GM19395 (cell line): ENCODE data around the gene ACER3.
A peak's percentile ranks its signal among the peaks of the same experiment; 100 is the strongest.

Source experiments
- ATAC-seq: cut with Tn5 transposase; IDR thresholded peaks from one replicate; pipeline ENCODE4 v1.9.1; 2021; ENCODE audit warnings: mild to moderate bottlenecking, moderate library complexity; ENCODE audit not compliant: unreplicated experiment

The ACER3 gene

DNA sequence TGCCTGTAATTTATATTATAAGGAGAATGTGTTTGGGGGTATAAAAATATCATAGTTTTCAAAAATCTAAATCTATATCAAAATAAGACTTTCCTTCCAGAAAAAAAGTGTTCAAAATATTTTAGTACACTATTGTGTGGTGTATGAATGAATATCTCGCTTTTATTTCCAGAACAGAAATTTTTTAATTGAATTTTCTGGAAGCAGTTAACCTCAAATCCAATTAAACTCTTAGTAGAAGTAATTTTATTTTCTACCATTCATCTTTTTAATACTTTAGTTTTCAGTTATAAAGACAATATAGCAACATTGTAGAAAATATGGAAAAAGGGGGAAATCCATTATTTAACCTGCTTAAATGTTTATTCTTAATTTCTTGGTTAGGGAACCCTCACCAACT lies 58.7 kb downstream of the ACER3 start:
- ATAC-seq: no peak

DNA sequence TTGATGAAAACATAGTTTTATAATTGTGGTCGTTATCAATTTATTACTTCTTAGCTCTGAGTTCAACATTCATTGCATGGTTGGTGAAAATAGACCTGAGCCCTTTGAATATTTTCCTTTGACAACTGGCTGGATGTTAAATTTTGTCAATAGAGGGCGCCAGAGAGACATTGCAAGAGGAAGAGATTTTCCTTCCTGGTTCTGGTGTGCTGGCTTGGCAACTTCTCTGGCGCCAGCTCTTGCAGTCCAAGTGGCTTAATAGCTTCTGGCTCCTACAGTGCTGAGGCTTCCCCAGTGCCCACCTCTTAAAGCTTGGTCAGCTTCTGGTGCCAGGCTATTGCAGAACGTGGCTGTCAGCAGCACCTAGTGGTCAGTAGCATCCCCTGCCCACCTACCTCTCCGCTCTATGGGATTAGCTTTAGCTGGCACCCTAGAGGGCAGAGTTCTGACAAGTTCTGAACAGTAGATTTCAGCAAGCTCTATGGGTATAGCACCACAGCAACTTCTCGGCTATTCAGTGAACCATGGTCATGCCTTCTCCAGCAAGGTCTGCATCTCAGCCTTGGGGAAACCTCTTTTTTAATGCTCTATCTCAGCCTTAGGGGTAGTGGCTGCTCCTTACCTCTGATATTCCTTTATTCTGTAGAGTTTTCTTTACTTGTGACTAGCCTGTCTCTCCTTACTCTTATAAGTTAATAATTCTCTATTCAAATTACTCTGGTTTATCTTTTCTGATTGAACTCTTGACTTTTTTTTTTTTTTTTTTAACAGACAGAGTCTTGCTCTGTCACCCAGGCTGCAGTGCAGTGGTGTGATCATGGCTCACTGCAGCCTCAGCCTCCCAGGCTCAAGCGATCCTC lies 59.4 kb downstream of the ACER3 start:
- ATAC-seq: no peak

DNA sequence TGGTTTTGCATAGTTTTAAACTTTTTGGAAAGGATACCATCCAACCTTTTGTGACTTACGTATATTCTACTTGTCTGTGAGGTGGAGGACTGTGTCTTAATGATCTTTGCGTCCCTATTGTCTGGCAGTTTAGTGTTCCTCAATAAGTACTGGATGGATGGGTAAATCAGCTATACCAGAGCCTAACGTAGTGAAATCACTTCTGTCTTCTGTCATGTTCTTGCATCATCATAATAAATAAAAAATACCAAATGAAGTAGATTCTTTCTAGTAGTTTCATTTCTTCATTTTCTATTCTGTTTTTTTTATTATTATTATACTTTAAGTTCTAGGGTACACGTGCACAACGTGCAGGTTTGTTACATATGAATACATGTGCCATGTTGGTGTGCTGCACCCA lies 66.4 kb downstream of the ACER3 start:
- ATAC-seq: no peak

DNA sequence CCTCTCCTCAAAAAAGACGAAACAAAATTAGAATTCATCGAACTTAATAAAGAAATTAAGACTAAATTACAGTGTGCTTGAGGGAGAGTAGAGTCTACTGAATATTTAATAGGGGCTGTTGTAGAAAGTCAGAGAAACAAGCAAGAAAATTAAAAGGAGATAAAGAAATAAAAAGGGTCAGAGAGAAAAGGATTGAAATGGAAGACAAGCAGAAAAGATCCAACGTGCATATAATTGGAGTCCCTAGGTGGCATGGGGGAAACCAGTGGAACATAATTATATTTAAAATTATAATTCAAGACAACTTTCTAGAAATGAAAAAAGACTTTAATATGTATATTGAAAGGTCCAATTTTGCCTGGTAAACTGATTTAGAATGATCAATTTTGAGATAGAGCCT lies 74.3 kb downstream of the ACER3 start:
- no peak for ATAC-seq

DNA sequence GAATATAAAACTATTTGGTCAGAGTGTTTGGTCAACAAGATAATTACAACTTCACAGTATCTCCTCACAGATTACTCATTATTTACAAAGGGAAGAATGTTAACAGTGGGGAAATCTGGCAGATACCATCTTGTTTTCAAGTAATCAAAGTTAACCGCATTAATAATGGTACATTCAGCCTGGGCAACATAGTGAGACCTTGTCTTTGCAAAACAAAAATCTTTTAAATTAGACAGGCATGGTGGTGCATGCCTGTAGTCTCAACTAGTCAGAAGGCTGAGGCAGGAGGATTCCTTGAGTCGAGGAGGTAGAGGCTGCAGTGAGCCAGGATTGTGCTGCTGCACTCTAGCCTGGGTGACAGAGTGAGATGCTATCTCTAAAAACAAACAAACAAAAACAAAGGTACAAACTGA lies 78.5 kb downstream of the ACER3 start:
- ATAC-seq: no peak

- no peak for ATAC-seq
Observed at GRCh38 chr11:76944225-76944624, 83.5 kb downstream of the ACER3 start.

DNA sequence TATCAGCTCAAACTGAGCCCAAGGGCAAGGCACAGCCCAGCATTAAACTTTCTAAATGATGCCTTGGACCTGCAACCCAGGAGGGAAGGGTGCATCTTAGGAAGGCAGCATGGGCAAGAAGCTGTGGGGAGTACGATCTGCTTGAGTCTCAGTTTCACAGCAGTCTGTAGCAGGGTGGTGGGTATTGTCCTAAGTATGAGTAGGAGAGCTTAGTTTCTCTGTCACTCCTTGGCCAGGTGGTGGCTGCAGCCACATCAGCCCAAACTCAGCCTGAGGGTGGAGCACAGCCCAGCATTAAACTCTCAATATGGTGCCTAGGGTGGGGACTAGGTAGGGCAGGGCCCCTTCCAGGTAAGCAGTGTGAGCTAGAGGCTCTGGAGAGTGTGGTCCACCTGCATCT lies 85.5 kb downstream of the ACER3 start:
- no peak for ATAC-seq

DNA sequence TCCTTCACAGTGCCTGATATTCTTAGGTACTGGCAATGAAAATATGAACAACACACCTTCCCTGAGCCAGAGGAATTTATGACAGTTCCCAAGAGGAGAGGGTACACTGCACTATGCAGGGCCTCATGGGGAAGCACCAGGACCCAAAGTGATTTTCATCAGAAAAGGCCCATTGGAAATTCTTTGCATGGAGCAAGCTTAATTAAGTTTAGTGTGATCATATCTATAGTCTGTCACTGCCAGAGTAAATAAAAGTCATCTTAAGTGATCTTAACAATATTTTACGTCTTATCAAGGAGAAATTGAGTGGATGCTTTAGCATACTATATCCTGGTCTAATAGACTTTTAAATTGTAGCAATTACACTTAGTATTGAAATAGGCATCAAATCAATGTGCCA lies 86.5 kb downstream of the ACER3 start:
- no peak for ATAC-seq

DNA sequence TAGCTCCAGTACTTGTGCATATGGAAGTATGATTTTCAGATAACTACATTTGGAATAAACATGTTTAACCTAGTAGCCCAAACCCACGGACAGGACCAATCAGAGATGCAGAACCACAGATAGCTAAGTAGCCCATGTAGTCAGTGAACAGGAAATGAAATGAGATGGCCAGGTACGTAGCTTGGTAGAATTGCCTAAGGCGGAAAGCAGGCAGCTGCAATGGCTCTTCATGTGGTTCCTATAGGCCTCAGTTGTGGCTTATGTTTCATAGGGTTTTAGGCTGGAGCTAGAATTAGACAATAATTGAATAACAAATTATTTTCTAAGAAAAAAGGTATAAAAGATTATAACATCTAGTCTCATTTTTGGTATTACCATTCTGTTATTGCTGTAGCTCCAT lies 87.1 kb downstream of the ACER3 start:
- no peak for ATAC-seq

DNA sequence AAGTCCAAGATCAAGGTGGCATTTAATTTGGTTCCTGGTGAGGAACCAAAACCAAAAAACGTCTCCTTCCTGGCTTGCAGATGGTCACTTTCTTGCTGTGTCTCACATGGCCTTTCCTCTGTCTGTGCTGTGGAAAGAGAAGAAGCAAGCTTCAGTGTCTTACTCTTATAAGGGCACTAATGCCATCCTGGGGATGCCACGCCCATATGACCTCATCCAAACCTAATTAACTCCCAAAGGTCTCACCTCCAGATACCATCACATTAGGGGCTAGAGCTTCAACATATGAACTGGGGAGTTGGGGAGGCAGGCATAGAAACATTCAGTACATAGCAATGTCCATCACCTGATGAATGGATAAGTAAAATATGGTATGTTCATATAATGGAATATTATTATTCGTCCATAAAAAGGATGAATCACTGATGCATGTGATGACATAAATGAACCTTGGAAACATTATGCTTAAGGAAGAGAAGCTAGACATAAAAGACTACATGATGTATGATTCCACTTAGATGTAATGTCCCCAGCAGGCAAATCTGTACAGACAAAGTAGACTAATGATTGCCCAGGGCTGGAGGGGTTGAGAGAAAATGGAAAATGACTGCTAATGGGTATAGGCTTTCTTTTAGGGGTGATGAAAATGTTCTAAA lies 94.9 kb downstream of the ACER3 start:
- no peak for ATAC-seq

DNA sequence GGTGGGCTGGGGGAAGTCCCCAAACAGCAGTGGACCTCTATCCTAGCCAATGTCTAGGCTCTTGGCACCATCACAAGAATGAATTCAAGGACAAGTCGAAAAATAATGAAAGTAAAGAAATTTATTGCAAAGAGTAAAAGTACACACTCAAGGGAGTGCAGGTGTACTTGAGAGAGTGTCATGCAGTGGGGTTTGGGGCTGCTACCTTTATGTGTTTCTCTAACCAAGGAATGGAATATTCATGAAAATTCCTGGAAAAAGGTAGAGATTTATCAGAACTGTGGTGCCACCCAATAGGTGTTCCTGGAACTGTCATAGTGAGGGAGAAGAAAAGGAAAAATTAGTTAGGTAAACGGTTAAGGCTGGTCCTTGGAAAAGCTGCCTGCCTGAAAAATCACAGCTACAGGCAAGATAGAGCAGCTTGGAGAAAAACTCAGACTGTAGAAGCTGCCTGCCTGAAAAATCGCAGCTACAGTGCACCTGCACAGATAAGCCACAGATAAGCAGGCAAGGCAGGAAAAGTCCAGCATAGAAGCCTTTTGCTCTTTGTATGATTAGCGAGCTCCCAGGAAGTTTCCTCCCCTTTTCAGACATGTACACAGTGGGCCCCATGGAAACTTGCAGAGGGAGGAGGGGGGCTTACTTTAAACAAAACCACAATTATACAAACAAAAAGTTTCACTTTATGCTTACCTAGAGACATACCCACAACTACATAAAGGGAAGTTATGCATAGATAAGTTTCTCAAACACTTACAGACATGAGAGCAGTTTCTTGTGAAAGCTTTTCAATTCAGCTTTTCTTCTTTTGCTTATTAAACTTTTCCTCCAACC lies 102.1 kb downstream of the ACER3 start:
- ATAC-seq: peak; percentile 100

DNA sequence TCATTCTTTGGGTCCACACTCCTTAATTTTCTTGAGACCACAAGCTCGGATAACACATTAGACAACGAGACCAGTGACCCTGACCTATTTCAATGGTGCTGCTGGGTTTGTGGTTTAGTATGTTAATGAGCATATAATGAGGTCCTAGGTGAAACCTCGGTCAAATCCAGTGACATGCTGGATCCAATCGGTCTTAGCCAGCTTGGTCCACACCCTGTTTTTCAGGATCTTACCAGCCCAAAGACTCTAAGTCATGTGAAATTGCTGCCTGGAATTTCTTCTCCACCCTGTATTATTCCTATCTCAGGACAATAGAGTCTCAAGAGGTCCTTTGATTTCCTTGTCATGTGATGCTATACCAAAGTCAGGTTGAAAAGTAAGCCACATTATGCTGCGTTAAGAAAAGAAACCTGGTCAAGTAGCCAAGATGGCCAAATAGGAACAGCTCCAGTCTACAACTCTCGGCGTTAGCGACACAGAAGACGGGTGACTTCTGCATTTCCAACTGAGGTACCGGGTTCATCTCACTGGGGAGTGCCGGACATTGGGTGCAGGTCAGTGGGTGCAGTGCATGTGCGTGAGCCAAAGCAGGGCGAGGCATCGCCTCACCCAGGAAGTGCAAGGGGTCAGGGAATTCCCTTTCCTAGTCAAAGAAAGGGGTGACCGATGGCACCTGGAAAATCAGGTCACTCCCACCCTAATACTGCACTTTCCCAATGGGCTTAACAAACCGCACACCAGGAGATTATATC lies 102.9 kb downstream of the ACER3 start:
- peak; percentile 55 for ATAC-seq

GRCh38 chr11:76972051-76972450 lies 111.3 kb downstream of the ACER3 start:
- no peak for ATAC-seq

DNA sequence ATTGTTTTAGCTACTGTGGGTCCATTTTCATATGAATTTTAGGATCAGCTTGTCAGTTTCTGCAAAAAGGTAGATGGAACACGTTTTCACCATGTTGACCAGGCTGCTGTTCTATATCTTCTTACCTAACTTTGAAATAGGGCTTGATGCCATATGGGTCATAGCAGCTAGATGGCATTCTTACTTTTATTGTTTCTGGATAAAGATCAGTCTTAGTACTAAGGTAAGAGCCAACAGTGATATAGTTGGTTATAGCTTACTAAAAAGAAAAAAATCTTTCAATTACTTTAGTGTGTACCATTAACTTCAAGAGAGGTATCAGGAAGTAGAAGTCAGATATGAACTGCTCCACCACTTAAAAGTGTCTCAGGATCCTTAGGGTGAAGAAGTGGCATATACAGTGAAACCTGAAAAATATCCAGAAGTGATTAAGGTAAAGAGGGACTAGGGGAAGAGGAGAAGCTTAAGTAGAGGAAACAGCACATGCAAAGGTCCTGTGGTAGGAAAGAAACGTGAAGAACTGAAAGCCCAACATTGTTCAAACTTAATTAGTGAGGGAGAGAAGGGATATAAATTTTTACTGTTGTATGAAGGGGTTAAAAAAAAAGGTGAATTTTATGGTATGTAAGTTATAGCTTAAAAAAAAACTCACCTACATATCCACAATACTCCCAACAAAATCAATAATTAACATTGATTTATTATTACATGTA lies 113.6 kb downstream of the ACER3 start:
- no peak for ATAC-seq

- no peak for ATAC-seq
Observed at GRCh38 chr11:76975513-76975912, 114.8 kb downstream of the ACER3 start.

DNA sequence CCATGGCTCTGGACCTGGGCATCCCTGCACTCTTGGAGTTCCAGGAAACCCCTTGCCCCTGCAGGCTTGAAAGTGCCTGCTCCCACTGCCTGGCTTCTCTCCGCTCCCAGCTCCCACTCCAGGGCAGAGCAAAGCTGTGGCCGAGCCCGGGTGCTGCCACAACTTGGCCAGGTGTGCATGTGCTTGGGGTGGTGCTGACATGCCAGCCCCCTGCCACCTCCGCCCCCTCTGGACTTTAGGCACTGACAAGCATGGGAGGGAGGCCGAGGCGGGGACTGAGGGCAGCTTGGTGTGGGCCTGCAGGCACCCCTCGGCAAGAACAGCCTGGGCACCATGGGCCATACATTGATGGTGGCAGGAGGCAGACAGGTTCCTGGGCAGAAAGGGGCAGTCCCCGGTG lies 117.1 kb downstream of the ACER3 start:
- no peak for ATAC-seq

- ATAC-seq: no peak
Observed at GRCh38 chr11:76978239-76978638, 117.5 kb downstream of the ACER3 start.

- ATAC-seq: no peak
Observed at GRCh38 chr11:76978818-76979217, 118.1 kb downstream of the ACER3 start.

DNA sequence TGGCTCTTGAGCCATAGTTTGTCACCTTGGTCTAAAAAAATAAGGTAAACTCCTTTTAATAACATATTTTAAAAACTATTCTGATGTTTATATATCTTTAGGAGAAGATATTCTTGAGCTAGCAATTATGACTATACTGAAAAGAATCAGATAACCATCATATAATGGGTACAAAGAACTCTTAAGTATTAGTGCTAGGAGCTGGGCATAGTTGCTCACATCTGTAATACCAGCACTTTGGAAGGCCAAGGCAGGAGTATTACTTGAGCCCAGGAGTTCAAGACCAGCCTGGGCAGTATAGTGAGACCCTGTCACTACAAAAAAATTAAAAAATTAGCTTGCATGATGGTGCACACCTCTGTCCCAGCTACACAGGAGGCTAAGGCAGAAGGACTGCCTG lies 119.5 kb downstream of the ACER3 start:
- ATAC-seq: no peak

- ATAC-seq: no peak
Observed at GRCh38 chr11:76984743-76985142, 124.0 kb downstream of the ACER3 start.
